Stimulated activated CD4-positive, alpha-beta T cell treated with anti-CD3 and anti-CD28 coated beads, TNF-alpha, amount 100 ng/mL, for 1 hour (primary cell): ENCODE results near the gene CBFB.

Source experiments
- DNase-seq, 3 donors: peaks; one replicate each; pipeline ENCODE4 v3.0.0-alpha.2; 2020; ENCODE audit warnings: low read depth in 3 of 3, low spot score in 1 of 3

The CBFB gene

DNA sequence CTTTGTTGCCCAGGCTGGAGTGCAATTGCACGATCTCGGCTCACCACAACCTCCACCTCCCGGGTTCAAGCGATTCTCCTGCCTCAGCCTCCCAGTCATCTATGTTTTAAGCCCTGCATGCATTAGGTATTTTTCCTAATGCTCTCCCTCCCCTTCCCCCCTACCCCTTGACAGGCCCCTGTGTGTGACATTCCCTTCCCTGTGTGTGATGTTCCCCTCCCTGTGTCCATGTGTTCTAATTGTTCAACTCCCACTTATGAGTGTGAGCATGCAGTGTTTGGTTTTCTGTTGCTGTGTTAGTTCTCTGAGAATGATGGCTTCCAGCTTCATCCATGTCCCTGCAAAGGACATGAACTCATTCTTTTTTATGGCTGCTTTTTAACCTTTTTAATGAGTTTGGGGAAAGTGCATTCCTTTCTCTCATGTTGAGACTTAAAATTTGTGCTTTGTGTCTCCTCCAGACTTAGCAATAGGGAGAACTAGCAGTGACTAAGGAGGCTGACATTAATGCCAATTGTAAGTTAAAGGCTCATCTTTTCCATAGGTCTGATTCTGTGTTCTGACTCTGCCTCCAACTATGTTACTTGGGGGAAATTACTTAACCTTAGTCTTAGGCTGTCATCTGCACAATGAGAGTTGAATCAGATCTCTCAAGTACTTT, 63.1 kb downstream of the CBFB start:
- DNase-seq = no peak

DNA sequence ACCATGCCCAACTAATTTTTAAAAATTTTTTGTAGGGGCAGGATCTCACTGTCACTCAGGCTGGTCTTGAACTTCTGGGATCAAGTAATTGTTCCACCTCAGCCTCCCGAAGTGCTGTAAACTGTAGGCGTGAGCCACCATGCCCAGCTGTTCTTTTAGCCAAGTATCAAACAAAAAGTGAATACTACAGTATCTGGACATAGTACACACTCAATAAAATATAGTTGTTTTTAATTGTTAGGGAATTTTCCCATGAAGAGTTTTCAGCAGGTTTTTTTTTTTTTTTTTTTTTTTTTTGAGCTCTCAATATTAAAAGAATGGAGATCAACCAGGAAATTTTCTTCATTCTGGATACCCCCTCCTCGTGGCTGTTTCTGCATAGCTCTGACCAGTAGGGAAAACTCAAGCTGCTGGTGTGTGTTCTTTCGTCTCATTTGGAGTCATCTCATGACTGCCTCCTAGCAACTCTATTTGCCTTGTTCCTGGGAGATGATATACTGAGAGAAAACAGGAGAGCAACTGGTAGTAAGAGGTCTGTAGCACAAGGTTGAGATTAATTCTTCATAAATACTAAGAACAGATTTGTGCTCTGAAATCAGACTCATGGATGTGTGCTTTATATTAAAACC, 64.3 kb downstream of the CBFB start:
- DNase-seq = no peak

DNA sequence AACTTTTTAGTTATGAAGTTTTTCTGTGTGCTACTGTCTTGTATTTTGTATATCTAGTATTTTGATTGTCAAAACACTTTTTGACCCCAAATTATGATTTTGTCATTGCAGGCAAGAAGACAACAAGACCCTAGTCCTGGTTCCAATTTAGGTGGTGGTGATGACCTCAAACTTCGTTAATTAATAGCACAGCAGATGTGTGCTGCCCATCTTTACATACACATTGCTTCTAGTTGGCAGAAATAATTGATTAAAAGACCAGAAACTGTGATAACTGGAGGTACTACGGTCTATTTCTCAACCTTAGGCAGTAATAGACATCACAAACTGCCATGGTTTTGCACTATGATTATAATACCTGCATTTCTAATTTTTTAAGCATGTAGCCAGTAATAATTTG, 69.7 kb downstream of the CBFB start:
- DNase-seq = no peak

DNA sequence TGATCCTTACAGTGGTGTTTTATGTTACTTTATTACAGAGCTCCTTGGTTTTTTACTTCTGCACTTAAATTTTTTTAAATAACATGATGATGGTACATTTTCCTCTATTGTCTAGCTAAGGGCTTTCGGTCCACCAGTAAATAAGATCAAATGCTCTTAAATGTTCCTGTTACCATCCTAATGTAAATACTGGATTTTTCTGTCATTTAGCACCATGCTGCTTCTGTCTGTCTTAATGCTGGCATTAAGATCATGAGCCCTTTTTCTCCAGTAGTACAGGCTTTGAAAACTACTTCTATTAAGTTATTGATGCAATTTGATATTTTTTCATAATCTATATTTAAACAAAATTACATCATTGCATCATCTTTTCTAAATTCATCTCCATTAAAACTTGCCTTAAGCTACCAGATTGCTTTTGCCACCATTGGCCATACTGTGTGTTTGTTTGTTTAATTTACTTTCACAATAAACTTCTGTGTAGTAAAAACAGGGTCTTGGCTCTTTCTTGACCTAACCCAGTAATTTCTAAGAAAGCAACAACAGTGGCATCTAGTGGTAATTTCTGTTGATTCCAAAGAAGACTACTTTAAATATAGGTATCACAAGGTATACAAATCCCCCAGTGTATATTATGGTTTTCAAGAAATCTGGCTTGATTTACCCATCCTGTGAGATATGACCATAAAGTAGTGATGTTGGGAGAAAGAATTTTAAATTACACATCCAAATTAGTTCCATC, 71.8 kb downstream of the CBFB start:
- DNase-seq = no peak

DNA sequence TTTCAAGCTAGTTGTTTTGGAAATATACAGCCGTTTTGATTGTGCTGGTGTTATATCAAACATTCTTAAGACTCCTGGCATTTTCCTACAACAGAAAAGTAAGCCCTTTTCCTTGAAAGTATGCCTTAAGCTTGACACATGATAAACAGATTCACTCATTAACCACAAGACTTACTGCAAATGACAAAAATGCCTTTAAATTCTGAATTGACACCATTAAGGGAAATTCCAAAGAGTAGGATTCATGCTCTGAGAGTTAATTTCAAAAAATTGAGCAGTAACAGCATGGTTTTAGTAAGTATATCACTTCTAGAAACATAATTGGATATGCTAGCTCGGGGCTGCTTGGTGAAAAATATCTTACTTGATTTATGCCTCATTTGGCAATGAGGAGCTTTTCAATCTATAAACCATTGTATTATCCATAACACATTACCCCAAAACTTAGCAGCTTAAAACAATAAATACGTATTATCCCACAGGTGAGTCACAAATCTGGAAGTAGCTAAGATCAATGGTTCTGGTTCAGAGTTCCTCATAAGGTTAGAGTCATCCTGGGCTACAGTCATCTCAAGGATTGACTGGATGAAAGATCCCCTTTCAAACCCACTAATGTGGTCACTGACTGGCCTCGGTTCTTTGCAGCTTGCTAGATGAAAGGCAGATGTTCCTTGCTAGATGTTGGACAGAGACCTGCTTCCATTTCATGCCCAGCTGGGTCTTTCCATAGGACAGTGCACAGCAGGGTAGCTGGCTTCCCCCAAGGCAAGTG, 72.5 kb downstream of the CBFB start:
- no peak for DNase-seq

DNA sequence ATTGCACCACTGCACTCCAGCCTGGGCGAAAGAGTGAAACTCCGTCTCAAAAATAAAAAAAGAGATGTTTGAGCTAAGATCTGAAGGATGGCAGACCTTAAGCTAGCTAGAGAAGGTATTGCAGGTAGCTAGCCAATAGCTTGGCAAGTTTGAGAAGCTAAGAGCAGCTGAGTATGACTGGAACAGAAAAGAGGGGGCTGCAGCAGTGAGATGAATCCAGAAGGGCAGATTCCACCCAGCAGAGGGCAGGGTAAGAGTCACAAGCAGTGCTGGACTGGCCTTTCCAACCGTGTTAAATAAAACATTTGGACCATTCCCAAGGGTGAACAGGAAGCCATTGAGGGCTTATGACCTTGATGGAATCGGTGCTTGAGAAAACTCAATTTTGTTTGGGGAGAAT, 75.1 kb downstream of the CBFB start:
- DNase-seq = no peak

DNA sequence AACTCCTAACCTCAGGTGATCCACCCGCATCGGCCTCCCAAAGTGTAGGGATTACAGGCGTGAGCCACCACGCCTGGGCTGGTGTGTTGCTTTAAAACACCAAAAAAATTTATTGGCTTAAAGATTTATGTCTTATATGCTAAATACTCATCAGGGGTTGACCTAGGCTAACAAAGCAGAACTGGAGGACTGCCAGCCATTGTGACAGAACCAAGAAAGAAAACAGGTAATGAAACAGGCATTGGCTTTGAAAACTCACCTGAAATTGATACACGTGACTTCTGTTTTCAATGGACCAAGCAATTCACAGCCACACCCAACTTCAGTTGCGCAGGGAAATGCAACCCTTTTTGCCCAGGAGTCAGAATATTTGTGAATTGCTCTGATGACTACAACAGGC, 75.9 kb downstream of the CBFB start:
- DNase-seq = no peak

DNA sequence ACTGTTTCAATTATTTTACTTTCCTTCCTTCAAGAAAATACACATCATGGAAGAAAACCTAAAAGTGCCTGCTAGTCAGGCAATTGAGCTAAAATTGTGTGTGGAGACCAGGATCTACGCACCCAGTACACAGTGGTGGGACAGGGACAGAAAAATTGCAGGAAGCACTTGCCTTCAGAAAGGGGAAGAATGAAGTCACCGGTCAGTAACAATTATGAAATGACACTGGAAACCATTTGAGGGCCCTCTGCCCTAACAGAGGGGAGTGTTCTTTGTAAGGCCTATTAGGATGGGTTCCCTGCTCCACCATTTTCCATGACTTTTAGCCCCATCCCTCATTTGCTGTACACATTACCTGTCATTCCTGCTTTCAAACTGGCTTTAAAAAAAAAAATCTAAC, 76.3 kb downstream of the CBFB start:
- DNase-seq = no peak

DNA sequence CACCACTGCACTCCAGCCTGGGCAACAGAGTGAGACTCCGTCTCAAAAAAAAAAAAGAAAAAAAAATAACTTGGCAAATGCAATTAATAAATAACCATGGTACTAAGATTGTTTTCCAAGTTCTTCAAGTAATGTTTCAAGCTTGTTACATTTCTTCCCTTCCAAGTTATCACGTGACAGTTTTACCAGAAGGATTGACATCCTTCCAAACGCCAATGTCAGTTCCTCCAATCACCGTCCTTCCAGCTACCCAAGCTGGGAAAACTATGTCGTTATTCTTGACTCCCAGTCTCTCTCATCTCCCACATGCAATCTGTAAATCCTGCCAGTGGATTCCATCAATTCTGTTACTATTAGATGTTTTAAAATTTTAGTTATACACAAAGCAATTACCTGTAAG, 76.9 kb downstream of the CBFB start:
- DNase-seq = no peak

DNA sequence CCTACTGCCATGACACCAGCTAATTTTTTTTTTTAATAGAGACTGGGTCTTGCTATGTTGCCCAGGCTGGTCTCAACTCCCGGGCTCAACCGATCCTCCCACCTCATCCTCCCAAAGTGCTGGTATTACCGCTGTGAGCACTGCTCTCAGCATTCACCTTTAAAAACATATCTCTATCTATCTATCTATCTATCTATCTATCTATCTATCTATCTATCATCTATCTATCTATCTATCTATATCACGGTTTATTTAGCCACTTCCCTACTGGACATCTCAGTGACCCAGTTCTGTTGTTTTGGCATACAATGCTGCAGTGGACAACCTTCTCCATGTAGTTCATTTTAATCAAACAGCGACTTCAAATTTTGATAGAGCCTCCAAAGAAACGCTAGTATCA, 79.5 kb downstream of the CBFB start:
- DNase-seq = no peak

DNA sequence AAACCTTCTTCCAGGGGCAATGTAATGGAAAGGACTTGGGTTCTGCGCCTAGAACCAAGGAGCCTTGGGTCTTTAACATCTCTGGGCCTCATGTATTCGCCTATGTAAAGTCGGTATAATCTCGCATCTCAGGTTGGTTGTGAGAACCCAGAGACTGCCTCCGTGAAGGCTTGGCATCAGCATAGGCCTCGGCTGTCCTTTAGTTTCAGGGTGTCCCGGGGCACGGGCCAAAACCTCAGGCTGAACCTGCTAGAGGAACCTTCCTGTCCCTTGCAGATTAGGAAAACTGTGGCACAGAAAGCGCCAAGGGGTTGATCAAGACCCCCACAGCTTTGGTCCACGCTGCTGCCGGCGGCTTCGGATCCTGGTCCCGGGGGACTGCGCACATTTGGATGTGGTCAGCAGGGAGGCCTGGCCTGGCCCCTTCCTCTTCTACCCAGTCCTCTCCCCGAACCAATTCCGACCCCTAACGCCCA, 80.0 kb downstream of the CBFB start:
- no peak for DNase-seq

DNA sequence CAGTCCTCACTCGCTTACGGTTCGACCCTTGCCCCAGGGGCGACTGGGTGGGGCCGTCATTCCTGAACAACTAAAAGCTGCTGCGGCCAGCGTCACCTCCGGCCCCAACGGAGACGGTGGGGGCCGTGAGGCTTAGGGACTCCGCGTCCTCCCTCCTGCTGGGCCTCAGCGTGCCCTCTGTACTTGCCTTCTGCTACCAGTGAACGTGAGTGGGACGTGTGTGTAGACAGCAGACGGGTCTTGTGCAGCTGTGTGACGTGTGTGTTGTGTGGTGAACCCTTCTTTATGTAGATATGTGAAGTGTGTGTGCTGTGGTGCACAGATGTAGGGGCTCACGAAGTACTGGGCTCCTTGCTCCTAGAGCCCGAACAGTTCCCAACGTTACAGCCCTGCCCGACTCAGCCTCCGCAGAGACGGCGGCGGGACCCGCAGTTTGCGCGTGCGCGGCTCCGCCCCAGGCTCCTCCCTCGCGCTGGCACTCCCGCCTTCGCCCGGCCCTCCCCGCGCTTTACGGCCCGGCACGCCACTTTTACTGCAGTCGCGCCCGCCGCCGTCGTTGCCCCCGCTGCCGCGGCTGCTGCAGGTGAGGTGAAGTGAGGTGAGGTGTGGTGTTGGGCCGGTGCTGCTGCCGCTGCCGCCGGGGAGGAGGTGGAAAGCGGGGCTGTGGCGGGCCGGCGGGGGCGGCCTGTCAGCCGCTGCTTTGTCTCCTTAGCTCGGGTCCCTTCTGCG, 80.6 kb downstream of the CBFB start, which contains the start of gene PHAF1:
PHAF1 (plus strand) TSS at position 535 of the 729 bp plus-strand sequence. CDS start 235 bp downstream, outside the sequence.
- DNase-seq = peak; percentile 88 to 97 (median 96)

DNA sequence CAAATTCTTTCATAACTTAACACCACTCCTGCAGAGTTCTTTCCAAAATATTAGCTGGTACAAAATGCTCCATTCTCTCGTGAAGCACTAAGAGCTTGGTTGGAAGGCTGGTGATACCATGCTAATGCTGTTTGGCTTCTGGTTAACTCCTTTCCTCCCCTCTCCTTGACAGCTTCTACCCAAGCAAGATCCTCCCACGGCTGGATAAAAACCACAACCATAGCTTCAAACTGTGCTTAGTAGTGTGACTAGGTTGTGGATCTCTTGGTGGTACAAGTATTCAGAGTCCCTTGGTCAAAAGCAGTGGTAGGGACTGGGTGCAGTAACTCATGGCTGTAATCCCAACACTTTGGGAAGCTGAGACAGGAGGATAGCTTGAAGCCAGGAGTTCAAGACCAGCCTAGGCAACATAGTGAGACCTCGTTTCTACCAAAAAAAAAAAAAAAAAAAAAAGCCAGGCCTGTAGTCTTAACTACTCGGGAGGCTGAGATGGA, 83.0 kb downstream of the CBFB start:
- no peak for DNase-seq

DNA sequence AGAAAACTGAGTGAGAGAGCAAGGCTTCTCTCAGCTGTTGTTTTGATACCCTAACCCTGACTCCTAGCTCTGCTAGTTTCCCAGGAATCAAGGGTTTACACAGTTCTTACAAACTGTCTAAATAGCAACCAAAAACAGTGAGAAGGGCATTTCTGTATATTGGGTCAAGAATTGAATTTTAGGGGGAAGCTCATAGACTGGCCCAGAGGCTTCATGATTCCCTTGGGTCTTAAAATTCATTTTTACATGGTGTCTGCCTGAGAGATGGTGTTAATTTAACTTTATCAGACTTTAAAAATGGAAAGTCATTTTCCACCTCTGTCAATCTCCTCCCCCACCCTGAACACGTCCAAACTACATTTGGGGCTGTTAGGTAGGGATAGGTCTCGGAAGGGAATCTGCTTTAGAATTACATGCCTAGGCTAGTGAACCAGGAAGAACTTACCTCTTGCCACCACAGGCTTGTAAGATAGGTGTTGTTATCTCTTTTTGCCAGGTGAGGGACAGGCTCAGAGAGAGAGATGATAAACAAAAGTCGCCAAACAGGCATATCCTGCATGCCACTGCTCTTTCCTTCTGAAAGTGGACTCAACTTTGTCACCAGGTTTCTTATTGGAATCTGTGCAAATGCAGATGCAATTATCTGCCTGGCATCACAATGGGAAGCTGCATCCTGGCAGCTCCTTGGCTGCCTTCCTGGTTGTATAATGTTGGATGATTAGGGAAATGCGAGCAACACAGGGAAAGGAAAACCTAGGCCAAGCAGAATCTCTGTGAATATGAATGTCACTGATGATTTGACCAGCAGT, 83.8 kb downstream of the CBFB start:
- no peak for DNase-seq

DNA sequence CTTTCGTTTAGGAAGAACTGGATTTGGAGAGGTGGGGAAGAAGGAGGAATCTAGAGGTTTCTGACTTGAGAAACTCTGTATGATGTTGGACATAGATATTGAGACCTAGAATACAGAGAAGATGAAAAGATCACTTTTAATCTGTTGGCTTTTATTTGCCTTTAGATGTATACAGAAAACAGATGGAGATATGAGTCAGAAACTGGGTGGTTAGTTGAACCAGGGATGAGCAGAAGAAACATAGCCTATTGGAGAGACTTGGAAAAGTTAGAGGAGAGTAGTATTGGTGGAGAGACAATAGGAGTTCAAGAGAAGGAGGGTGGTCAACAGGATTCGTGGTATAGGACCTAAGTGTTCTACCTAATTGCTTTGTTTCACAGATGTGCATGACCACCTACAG, 85.8 kb downstream of the CBFB start:
- DNase-seq = no peak

DNA sequence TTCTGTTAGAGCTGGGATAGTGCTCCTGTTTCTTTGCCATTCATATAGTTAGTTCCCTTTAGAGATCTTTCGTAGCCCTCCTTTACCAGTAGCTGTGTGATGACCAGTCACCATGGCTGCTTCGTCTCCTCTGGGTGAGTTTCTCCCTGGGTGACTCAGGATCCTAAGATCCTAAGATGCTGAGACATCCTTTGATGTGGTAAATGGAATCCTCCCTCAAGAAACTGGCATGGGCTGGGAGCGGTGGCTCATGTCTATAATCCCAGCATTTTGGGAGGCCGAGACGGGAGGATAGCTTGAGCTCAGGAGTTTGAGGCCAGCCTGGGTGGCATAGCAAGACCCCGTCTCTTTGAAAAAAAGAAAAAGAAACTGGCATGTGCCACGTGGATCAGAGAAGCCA, 86.7 kb downstream of the CBFB start:
- DNase-seq = no peak

DNA sequence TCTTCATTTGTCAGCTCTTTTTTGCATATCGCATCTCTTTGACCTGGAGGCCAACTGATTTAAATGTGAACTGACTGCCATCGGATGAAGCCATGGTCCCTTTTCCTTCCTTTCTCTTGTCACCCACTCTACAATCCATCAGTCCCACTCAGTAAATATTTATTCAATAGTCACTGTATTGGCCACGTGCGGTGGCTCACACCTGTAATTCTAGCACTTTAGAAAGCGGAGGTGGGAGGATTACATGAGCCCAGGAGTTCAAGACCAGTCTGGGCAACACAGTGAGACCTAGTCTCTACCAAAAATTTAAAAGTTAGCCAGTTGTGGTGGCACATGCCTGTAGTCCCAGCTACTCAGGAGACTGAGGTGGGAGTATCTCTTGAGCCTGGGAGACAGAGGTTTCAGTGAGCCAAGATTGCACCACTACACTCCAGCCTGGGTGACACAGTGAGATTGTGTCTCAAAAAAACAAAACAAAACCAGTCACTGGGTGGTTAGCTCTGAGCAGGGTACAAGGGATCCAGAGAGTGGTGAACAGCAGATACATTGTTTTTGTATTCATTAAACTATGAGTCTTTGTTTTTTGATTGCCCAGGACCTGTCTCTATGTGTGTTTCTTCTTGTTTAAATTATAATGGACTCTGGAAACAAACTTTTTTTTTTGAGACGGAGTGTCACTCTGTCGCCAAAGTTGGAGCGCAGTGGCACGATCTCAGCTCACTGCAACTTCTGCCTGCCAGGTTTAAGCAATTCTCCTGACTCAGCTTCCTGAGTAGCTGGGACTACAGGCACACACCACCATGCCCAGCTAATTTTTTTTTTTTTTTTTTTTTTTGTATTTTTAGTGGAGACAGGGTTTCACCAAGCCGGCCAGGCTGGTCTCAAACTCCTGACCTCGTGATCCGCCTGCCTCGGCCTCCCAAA, 87.7 kb downstream of the CBFB start:
- DNase-seq = no peak

DNA sequence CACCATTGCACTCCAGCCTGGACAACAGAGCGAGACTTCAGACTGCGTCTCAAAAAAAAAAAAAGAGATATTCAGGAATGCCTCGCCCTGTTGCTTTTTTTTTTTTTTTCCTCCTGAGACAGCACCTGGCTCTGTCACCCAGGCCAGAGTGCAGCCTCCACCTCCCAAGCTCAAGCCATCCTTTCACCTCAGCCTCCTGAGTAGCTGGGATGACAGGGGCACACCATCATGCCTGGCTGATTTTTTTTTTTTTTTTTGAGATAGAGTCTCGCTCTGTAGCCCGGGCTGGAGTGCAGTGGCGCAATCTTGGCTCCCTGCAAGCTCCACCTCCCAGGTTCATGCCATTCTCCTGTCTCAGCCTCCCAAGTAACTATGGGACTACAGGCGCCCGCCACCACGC, 88.8 kb downstream of the CBFB start:
- DNase-seq = no peak

DNA sequence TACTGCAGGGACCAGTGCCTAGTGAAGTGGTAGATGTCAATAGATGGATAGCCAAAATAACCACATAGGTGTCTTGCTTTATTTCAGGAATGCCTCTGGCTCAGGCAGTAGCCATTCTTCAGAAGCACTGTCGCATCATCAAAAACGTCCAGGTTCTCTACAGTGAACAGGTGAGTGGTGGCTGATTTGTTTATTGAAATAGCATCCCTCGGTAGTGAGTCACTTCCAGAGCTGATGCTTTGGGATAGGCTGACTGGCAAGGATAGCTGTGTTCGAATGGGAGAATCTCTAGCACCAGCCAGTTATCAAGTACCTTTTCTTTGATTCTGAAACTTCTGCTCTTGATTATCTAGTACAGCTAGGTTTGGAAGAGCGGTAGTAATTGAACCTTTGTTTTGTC, 91.1 kb downstream of the CBFB start:
- no peak for DNase-seq
